BJ (cell line): ENCODE measurements around the gene FETUB. TPM values are rescaled to one million over a fixed set of nuclear protein-coding genes. Genes with fewer than 3 reads are reported as not detected.
"Not testable (repeated sequence)": the region's sequence is repeated elsewhere in the genome, so short reads cannot be mapped to it uniquely, and the experiment has no call there.

Experiments
- CTCF ChIA-PET: fragments of 350-600 bp; formaldehyde crosslinking; extraction: SDS; loops from one replicate; lab custom pipeline; 2021; ENCODE audit warnings: antibody characterized with exemption, inconsistent platforms; lab: Yijun Ruan, JAX
- POLR2A ChIA-PET: fragments of 300-600 bp; sonication (Branson Sonifier 250); formaldehyde crosslinking; extraction: SDS; loops from one replicate; lab custom pipeline; 2021; ENCODE audit warnings: antibody characterized with exemption; lab: Charles Lee
- DNase-seq: peaks from one replicate; pipeline ENCODE4 v3.0.0-alpha.2; 2011; ENCODE audit warnings: low read depth
- H3K27me3 ChIP-seq: 2 replicates; pipeline ENCODE4 v1.6.0; 2011; ENCODE audit warnings: low read length; ENCODE audit not compliant: control insufficient read depth, insufficient read depth
- H3K36me3 ChIP-seq: 2 replicates; pipeline ENCODE4 v1.5.1; 2011; ENCODE audit warnings: low read length; ENCODE audit not compliant: control insufficient read depth, insufficient read depth
- H3K4me3 ChIP-seq: 2 replicates; pipeline ENCODE4 v1.5.1; 2011; ENCODE audit warnings: low read depth, mild to moderate bottlenecking, control low read depth, low read length
- polyA plus RNA-seq: library from polyadenylated mRNA; depleted of rRNA; stranded (reverse); fragments of >200 nt; gene quantifications from 2 replicates; pipeline ENCODE4 v1.2.3, GENCODE V29; 2011
- TF ChIP-seq, protein P1 (sequence below): IDR thresholded peaks from 2 replicates; pipeline ENCODE4 v1.5.1; 2011; ENCODE audit warnings: low read depth, mild to moderate bottlenecking, control low read depth, inconsistent platforms, low read length, moderate library complexity; ENCODE audit not compliant: insufficient read depth

FETUB gene
- polyA plus RNA-seq, 1 experiment, result not detected

DNA sequence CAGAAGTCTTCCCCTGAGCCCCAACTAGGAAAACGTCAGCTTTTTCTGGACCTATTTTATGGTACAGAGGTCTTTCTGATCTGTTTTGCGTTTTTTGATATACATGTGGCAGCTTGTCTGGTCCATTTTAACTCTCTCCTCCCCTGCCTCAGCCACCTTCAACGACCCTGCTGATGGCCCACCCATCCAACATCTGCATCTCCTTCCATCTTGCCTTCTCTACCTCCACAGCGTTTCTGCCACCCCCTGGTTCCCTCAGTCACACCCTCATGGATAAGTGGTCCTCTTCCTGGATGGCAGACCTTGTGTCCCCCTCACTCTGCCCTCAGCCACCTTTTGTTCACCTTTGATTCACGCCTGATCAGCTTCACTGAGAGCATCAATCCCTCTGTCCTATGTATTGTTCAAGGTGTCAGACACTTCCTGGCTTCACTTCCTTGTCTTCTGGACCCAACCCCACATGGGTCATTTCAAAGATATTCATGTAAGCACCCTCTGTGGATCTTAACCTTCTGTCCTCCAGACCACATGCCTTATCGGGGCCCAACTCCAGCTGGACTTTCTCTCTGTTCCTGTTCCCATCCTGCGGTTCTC, 13.8 kb upstream of the FETUB start:
- no peak overlapping the region for H3K4me3 ChIP-seq
- ChIA-PET POLR2A (interaction anchor here (0.5 kb wide), 1 partner anchor 156 kb away, joined by 3 read pairs; no protein-coding TSS in a partner anchor), CTCF (interaction anchor here (1.1 to 3.0 kb wide), 2 partner anchors 10 to 195 kb away, joined by 3 to 29 read pairs; no protein-coding TSS in a partner anchor)
- TF ChIP-seq, protein P1, sequence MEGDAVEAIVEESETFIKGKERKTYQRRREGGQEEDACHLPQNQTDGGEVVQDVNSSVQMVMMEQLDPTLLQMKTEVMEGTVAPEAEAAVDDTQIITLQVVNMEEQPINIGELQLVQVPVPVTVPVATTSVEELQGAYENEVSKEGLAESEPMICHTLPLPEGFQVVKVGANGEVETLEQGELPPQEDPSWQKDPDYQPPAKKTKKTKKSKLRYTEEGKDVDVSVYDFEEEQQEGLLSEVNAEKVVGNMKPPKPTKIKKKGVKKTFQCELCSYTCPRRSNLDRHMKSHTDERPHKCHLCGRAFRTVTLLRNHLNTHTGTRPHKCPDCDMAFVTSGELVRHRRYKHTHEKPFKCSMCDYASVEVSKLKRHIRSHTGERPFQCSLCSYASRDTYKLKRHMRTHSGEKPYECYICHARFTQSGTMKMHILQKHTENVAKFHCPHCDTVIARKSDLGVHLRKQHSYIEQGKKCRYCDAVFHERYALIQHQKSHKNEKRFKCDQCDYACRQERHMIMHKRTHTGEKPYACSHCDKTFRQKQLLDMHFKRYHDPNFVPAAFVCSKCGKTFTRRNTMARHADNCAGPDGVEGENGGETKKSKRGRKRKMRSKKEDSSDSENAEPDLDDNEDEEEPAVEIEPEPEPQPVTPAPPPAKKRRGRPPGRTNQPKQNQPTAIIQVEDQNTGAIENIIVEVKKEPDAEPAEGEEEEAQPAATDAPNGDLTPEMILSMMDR, result no peak
- H3K27me3 ChIP-seq, result peaks cover 2% of the 10 kb centered on the region; the same call in 1 of the 2 replicates
- DNase-seq, result no peak
- no peaks in the 10 kb centered on the region for H3K36me3 ChIP-seq

DNA sequence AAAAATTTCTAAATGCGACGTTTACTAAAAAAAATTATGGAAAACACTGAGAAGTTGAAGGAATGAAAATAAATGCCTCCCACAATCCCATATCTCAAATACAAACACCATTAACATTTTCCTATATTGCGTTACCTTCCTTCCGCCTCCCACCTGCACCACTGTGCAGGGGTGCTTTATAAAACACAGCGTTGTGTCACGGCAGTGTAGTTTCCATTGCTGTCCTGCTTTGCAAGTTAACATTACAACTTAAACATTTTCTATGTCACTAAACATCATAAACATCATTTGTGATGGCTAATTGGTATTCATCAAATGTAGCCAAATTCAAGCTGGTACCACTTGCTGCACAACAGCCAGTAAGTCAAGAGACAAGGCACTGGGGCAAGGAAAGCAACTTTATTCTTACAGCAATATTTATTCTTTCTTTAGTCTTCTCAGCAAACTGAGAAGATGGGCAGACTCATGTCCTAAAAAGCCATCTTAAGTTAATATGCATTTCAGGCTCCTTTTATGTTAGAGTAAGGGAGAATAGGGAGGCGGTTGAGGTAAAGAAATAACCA, 12.3 kb upstream of the FETUB start:
- Histone ChIP-seq H3K36me3 (no peaks in the 10 kb centered on the region), H3K27me3 (peaks cover 2% of the 10 kb centered on the region; the same call in 1 of the 2 replicates), H3K4me3 (no peak overlapping the region)
- TF ChIP-seq, protein P1, result no peak
- POLR2A ChIA-PET, result no interaction called here
- CTCF ChIA-PET, result interaction anchor here (1.0 kb wide), 1 partner anchor 11 kb away, joined by 3 read pairs; no protein-coding TSS in a partner anchor
- no peak for DNase-seq

DNA sequence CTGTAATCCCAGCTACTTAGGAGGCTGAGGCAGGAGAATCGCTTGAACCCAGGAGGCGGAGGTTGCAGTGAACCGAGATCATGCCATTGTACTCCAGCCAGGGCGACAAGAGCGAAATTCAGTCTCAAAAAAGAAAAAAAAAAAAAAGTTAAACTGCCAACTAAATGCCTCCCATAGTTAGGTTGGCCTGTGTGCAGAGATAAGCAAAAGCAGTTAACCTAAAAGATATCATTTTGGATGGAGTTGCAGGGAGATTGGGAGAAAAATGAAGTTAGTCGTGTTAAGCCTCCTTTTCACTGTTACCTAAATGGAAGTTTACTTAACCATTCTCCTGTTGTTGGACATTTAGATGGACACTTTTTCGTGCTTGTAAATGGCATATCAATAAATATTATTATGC, 11.4 kb upstream of the FETUB start:
- POLR2A ChIA-PET, result no interaction called here
- no peak for DNase-seq
- Histone ChIP-seq H3K4me3 (no peak overlapping the region), H3K36me3 (no peaks in the 10 kb centered on the region), H3K27me3 (peaks cover 2% of the 10 kb centered on the region; the same call in 1 of the 2 replicates)
- CTCF ChIA-PET, result interaction anchor here (2.0 kb wide), 1 partner anchor 14 kb away, joined by 8 read pairs; no protein-coding TSS in a partner anchor
- TF ChIP-seq, protein P1, result no peak

DNA sequence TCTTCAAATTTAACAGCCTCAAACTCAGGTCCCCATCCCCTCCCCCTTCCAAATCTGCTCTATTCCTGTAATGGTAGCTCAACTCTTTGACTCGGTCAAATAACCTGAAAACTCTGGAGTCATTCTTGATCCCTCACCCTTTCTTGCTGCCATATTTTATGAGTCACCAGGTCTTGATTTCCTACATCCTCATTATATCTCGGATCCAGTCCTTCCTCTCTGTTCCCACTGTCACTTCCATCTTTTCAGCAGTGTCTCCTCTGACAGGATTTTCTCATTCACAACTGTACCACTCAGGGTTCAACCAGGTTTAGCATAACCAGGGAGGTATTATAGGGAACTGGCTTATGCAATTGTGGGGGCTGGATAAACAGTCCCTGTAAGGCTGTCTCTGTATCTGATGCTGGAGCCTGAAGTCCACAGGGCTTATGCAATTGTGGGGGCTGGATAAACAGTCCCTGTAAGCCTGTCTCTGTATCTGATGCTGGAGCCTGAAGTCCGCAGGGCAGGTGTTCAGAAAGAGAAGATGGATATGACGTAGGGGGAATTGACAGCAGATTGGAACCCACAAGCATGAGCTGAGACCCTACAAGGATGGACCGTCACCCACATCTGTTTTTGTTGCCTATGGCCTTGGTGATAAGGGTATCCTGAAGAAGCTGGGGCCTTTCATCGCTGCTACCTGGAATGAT, 9.1 kb upstream of the FETUB start:
- Histone ChIP-seq H3K4me3 (no peak overlapping the region), H3K27me3 (peaks cover 3% of the 10 kb centered on the region; the same call in 1 of the 2 replicates), H3K36me3 (no peaks in the 10 kb centered on the region)
- CTCF ChIA-PET, result interaction anchor here (0.9 to 2.0 kb wide), 3 partner anchors 12 to 16 kb away, joined by 3 to 8 read pairs (median 6); no protein-coding TSS in a partner anchor
- TF ChIP-seq, protein P1, result no peak
- DNase-seq, result no peak
- POLR2A ChIA-PET, result no interaction called here

DNA sequence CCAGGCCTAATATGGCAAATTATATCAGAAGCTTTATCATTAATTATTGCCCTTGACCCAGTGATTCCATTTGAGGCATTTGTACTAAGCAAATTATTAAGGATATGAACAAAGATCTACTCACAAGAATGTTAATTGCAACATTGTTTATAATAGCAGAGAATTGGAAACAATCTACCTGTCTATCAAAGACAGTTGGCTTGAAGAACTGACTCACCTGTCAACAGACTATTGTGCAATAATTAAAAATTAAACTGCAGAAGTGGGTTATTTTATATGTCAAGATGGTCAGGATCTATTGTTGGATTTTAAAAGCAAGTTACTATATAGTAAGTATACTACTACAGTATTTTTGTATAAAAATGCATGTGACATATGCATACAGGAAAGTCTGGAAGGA, 6.7 kb upstream of the FETUB start:
- TF ChIP-seq, protein P1, result no peak
- no peak for DNase-seq
- ChIA-PET POLR2A (no interaction called here), CTCF (interaction anchor here (0.9 to 2.4 kb wide), 2 partner anchors 17 to 189 kb away, joined by 3 to 9 read pairs; no protein-coding TSS in a partner anchor)
- Histone ChIP-seq H3K27me3 (peaks cover 5% of the 10 kb centered on the region), H3K36me3 (no peaks in the 10 kb centered on the region), H3K4me3 (no peak overlapping the region)

DNA sequence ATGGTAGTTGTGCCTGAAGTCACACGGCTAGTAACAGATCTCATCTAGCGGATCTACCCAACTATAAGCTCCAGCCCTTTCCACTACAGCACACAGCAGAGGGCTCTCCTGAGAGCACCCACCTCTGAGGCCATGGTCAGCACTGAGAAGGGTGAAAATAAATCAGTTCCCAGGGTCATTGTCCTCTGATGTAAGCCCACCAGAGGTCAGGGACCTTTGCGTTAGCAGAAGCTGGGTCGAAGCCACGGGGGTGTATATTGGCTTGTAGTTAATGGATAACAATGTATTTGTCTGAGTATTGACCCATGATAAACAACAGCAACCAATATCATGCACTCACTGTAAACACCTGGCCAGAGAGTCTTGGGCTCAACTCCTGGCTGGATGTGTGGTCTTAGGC, 6.0 kb upstream of the FETUB start:
- POLR2A ChIA-PET, H3K27me3 ChIP-seq, H3K36me3 ChIP-seq, H3K4me3 ChIP-seq, DNase-seq: not testable (repeated sequence)
- CTCF ChIA-PET, result interaction anchor here (1.0 to 2.4 kb wide), 2 partner anchors 17 to 19 kb away, joined by 4 to 9 read pairs; no protein-coding TSS in a partner anchor
